Endothelial cell of umbilical vein (primary cell): Measurements from ENCODE around the gene LHPP.

Source experiments
- EZH2 ChIP-seq: IDR thresholded peaks from 2 replicates; pipeline ENCODE4 v1.6.1; 2012; ENCODE audit warnings: borderline replicate concordance, low read depth, mild to moderate bottlenecking, moderate library complexity, low read length, inconsistent platforms; ENCODE audit not compliant: severe bottlenecking
- POLR2A ChIP-seq: IDR thresholded peaks from 2 replicates; pipeline ENCODE4 v1.6.1; 2012; ENCODE audit warnings: low read depth, mild to moderate bottlenecking, control low read depth, low read length
- TF ChIP-seq, protein P1 (sequence below), 2 donors: IDR thresholded peaks; 1 replicate in 1 of 2; 2 replicates in 1 of 2; pipeline ENCODE4 v1.5.1; 2011; ENCODE audit warnings: low read length in 2 of 2, mild to moderate bottlenecking in 2 of 2, moderate library complexity in 2 of 2, control low read depth in 1 of 2, inconsistent platforms in 1 of 2, low read depth in 1 of 2; ENCODE audit not compliant: insufficient read depth in 1 of 2; ENCODE audit errors: extremely low read depth in 1 of 2

DNA sequence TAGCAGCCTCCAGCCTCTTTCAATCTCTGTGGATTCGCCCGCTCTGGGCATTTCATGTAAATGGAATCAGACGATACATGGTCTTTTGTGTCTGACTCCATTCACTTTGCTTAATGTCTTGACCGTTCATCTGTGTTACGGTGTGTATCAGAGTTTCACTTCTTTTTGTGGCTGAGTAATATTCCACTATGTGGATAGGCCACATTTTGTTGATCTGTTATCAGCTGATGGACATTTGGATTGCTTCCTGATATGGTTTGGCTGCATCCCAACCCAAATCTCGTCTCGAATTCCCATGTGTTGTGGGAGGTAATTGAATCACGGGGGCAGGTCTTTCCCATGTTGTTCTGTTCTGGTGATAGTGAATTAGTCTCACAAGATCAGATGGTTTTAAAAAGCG, 109.0 kb downstream of the LHPP start:
- TF ChIP-seq POLR2A, result no peak
- TF ChIP-seq, protein P1, sequence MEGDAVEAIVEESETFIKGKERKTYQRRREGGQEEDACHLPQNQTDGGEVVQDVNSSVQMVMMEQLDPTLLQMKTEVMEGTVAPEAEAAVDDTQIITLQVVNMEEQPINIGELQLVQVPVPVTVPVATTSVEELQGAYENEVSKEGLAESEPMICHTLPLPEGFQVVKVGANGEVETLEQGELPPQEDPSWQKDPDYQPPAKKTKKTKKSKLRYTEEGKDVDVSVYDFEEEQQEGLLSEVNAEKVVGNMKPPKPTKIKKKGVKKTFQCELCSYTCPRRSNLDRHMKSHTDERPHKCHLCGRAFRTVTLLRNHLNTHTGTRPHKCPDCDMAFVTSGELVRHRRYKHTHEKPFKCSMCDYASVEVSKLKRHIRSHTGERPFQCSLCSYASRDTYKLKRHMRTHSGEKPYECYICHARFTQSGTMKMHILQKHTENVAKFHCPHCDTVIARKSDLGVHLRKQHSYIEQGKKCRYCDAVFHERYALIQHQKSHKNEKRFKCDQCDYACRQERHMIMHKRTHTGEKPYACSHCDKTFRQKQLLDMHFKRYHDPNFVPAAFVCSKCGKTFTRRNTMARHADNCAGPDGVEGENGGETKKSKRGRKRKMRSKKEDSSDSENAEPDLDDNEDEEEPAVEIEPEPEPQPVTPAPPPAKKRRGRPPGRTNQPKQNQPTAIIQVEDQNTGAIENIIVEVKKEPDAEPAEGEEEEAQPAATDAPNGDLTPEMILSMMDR (IDR thresholded peaks at IDR 0.05; ENCODE audit: extremely low read depth in 1 of 2, insufficient read depth in 1 of 2, low read depth in 1 of 2, low read length in 2 of 2), result no peak
- TF ChIP-seq EZH2, result no peak
